HG03460 (cell line): ENCODE data around the gene TDRD3.
A peak's percentile ranks its signal among the peaks of the same experiment; 100 is the strongest.
"Not testable (repeated sequence)": the region's sequence is repeated elsewhere in the genome, so short reads cannot be mapped to it uniquely, and the experiment has no call there.

Experiments used
- ATAC-seq: cut with Tn5 transposase; IDR thresholded peaks from one replicate; pipeline ENCODE4 v1.9.1; 2021; ENCODE audit not compliant: unreplicated experiment

TDRD3 gene

GRCh38 chr13:60396783-60397703, at the start of gene TDRD3:
TSS of gene TDRD3 (plus strand) at chr13:60397220. CDS start at chr13:60397365, 145 bp downstream.
- peak; percentile 59 for ATAC-seq

- ATAC-seq = no peak
Observed at GRCh38 chr13:60347690-60348089, 49.3 kb upstream of the TDRD3 start.

GRCh38 chr13:60348097-60348496, 48.9 kb upstream of the TDRD3 start:
- ATAC-seq = no peak

GRCh38 chr13:60351326-60351725, 45.7 kb upstream of the TDRD3 start:
- ATAC-seq = no peak

- no peak for ATAC-seq
Observed at GRCh38 chr13:60351855-60352615, 45.0 kb upstream of the TDRD3 start.

GRCh38 chr13:60352644-60353043, 44.4 kb upstream of the TDRD3 start:
- no peak for ATAC-seq

- ATAC-seq = no peak
Observed at GRCh38 chr13:60355056-60355455, 42.0 kb upstream of the TDRD3 start.

- ATAC-seq = no peak
Observed at GRCh38 chr13:60356970-60357369, 40.0 kb upstream of the TDRD3 start.

- no peak for ATAC-seq
Observed at GRCh38 chr13:60358453-60358852, 38.6 kb upstream of the TDRD3 start.

GRCh38 chr13:60363288-60363687, 33.7 kb upstream of the TDRD3 start:
- ATAC-seq = no peak

- ATAC-seq = no peak
Observed at GRCh38 chr13:60369242-60369641, 27.8 kb upstream of the TDRD3 start.

GRCh38 chr13:60370343-60370742, 26.7 kb upstream of the TDRD3 start:
- ATAC-seq = no peak

- ATAC-seq = no peak
Observed at GRCh38 chr13:60372141-60372540, 24.9 kb upstream of the TDRD3 start.

- not testable (repeated sequence) for ATAC-seq
Observed at GRCh38 chr13:60379282-60379681, 17.7 kb upstream of the TDRD3 start.

GRCh38 chr13:60379837-60380565, 17.0 kb upstream of the TDRD3 start:
- ATAC-seq = no peak

- no peak for ATAC-seq
Observed at GRCh38 chr13:60384911-60385310, 12.1 kb upstream of the TDRD3 start.

GRCh38 chr13:60386250-60386649, 10.8 kb upstream of the TDRD3 start:
- ATAC-seq = no peak

GRCh38 chr13:60392131-60392530, 4.9 kb upstream of the TDRD3 start:
- no peak for ATAC-seq

GRCh38 chr13:60395971-60396782, 843 bp upstream of the TDRD3 start:
- ATAC-seq = peak; percentile 66

GRCh38 chr13:60397704-60398378, 821 bp downstream of the TDRD3 start:
- ATAC-seq = peak; percentile 28
